SK-N-SH (cell line): Measurements from ENCODE around the gene LRMDA. TPM values are rescaled to one million over a fixed set of nuclear protein-coding genes. Genes with fewer than 3 reads are reported as not detected.

Source experiments
- CTCF ChIA-PET: fragments of 300-600, 350-600 bp; formaldehyde crosslinking; extraction: SDS; loops from one replicate; lab custom pipeline; 2021; lab: Yijun Ruan, JAX
- POLR2A ChIA-PET: fragments of 350-600 bp; sonication (Branson Sonifier 250); formaldehyde crosslinking; extraction: SDS; loops from one replicate; lab custom pipeline; 2020; ENCODE audit warnings: antibody characterized with exemption, inconsistent platforms; lab: Yijun Ruan, JAX
- DNase-seq: peaks from one replicate; pipeline ENCODE4 v3.0.0; 2012
- H2AFZ ChIP-seq: fragments of 200-600 bp; sonication (generic); 2 replicates; pipeline ENCODE4 v1.8.1; 2016; ENCODE audit warnings: antibody characterized with exemption, mild to moderate bottlenecking, low read depth
- H3F3A ChIP-seq: fragments of 200-600 bp; sonication (generic); replicated peaks from 2 replicates; pipeline ENCODE3; 2016; ENCODE audit warnings: antibody characterized with exemption, mild to moderate bottlenecking; ENCODE audit not compliant: insufficient read depth
- H3K27ac ChIP-seq, 2 experiments: fragments of 200-500 bp in 1 of 2; fragments of 200-600 bp in 1 of 2; sonication (Bioruptor generic) in 1 of 2; sonication (generic), shearing (Covaris generic) in 1 of 2; 2 replicates each; pipeline versions ENCODE4 v1.5.1 to v1.6.1; 2014 to 2016; ENCODE audit warnings: low read depth in 2 of 2, inconsistent platforms in 1 of 2, low read length in 1 of 2, mild to moderate bottlenecking in 1 of 2, mixed read lengths in 1 of 2
- H3K27me3 ChIP-seq: fragments of 200-600 bp; sonication (generic), shearing (Covaris generic); 2 replicates; pipeline ENCODE4 v1.6.1; 2016; ENCODE audit warnings: mixed run types; ENCODE audit not compliant: insufficient read depth
- H3K36me3 ChIP-seq, 2 experiments: fragments of 200-500 bp in 1 of 2; fragments of 200-600 bp in 1 of 2; sonication (Bioruptor generic) in 1 of 2; sonication (generic) in 1 of 2; replicated peaks in 1 of 2; 2 replicates each; pipeline versions ENCODE3 to v1.5.1; 2014 to 2016; ENCODE audit warnings: low read length in 1 of 2, mild to moderate bottlenecking in 1 of 2; ENCODE audit not compliant: insufficient read depth in 2 of 2, control insufficient read depth in 1 of 2
- H3K4me1 ChIP-seq, 2 experiments: fragments of 200-500 bp in 1 of 2; fragments of 200-600 bp in 1 of 2; sonication (Bioruptor generic) in 1 of 2; sonication (generic), shearing (Covaris generic) in 1 of 2; 2 replicates each; pipeline versions ENCODE4 v1.5.1 to v1.6.1; 2014 to 2016; ENCODE audit warnings: low read depth in 1 of 2, low read length in 1 of 2, mixed run types in 1 of 2; ENCODE audit not compliant: insufficient read depth in 2 of 2, control insufficient read depth in 1 of 2
- H3K4me2 ChIP-seq: fragments of 200-600 bp; sonication (generic), shearing (Covaris generic); 2 replicates; pipeline ENCODE4 v1.6.1; 2017; ENCODE audit warnings: mixed run types
- H3K4me3 ChIP-seq, 2 experiments: fragments of 200-500 bp in 1 of 2; fragments of 200-600 bp in 1 of 2; sonication (Bioruptor generic) in 1 of 2; sonication (generic), shearing (Covaris generic) in 1 of 2; 2 replicates each; pipeline versions ENCODE4 v1.5.1 to v1.8.1; 2014 to 2016; ENCODE audit warnings: low read depth in 2 of 2, inconsistent platforms in 1 of 2, low read length in 1 of 2, mild to moderate bottlenecking in 1 of 2, mixed read lengths in 1 of 2, moderate library complexity in 1 of 2
- H3K79me2 ChIP-seq: fragments of 200-600 bp; sonication (generic); 2 replicates; pipeline ENCODE4 v1.8.1; 2017; ENCODE audit warnings: mild to moderate bottlenecking; ENCODE audit not compliant: insufficient read depth
- H3K9ac ChIP-seq: fragments of 200-600 bp; sonication (generic); 2 replicates; pipeline ENCODE4 v1.6.1; 2017; ENCODE audit warnings: mixed run types
- H3K9me2 ChIP-seq: fragments of 200-600 bp; sonication (generic); 2 replicates; pipeline ENCODE4 v1.6.1; 2017; ENCODE audit warnings: mixed run types
- H3K9me3 ChIP-seq: fragments of 200-600 bp; sonication (generic); 2 replicates; pipeline ENCODE4 v1.6.1; 2017; ENCODE audit warnings: mixed run types, mild to moderate bottlenecking, moderate library complexity
- H4K20me1 ChIP-seq: fragments of 200-600 bp; sonication (generic); 2 replicates; pipeline ENCODE4 v1.6.1; 2017; ENCODE audit warnings: mild to moderate bottlenecking, mixed run types; ENCODE audit not compliant: insufficient read depth
- GABPA ChIP-seq: IDR thresholded peaks from 2 replicates; pipeline ENCODE4 v1.4.0; 2012; ENCODE audit warnings: low read depth, mild to moderate bottlenecking
- GATA2 ChIP-seq: sonication (generic); formaldehyde crosslinking; IDR thresholded peaks from 2 replicates; pipeline ENCODE4 v1.5.0; 2020; ENCODE audit warnings: mild to moderate bottlenecking, missing genetic modification reagents
- JUND ChIP-seq: IDR thresholded peaks from 2 replicates; pipeline ENCODE4 v1.4.0; 2012
- MAX ChIP-seq: IDR thresholded peaks from 2 replicates; pipeline ENCODE4 v1.4.0; 2012; ENCODE audit warnings: low read depth
- MEF2A ChIP-seq: IDR thresholded peaks from 2 replicates; pipeline ENCODE4 v1.4.0; 2012; ENCODE audit warnings: low read depth, borderline replicate concordance
- NFIC ChIP-seq: IDR thresholded peaks from 2 replicates; pipeline ENCODE4 v1.4.0; 2012; ENCODE audit warnings: borderline replicate concordance
- NRF1 ChIP-seq: IDR thresholded peaks from 2 replicates; pipeline ENCODE4 v1.6.1; 2012; ENCODE audit warnings: low read depth, mild to moderate bottlenecking, low read length
- RAD21 ChIP-seq: IDR thresholded peaks from 2 replicates; pipeline ENCODE4 v1.6.1; 2012; ENCODE audit warnings: mild to moderate bottlenecking, low read length
- RXRA ChIP-seq: IDR thresholded peaks from 2 replicates; pipeline ENCODE4 v1.4.0; 2012; ENCODE audit warnings: low read depth, mild to moderate bottlenecking, borderline replicate concordance
- TCF12 ChIP-seq: IDR thresholded peaks from 2 replicates; pipeline ENCODE4 v1.4.0; 2012
- TEAD4 ChIP-seq: IDR thresholded peaks from 2 replicates; pipeline ENCODE4 v1.4.0; 2012; ENCODE audit warnings: mild to moderate bottlenecking, borderline replicate concordance; ENCODE audit not compliant: insufficient read depth
- WGBS: methylation state at CpG from one replicate; pipeline ENCODE4 v1.1.6; 2017; ENCODE audit warnings: low lambda C conversion rate; 5-methylcytosine and 5-hydroxymethylcytosine counted together
- polyA plus RNA-seq, 3 experiments: library from polyadenylated mRNA; depleted of rRNA; stranded (reverse); fragments of >200 nt; gene quantifications; 2 replicates each; pipeline ENCODE4 v1.2.3, GENCODE V29; 2012
- TF ChIP-seq, protein P1 (sequence below): IDR thresholded peaks from 2 replicates; pipeline ENCODE4; 2012
- TF ChIP-seq, protein P2 (sequence below): fragments of 150-350 bp; IDR thresholded peaks from 2 replicates; pipeline ENCODE4 v1.6.1; 2016; ENCODE audit warnings: mild to moderate bottlenecking, low read depth, low read length

LRMDA gene
- polyA plus RNA-seq, 1 of the 3 experiments (the other 2 are of a cell fraction): 0.95 TPM

DNA sequence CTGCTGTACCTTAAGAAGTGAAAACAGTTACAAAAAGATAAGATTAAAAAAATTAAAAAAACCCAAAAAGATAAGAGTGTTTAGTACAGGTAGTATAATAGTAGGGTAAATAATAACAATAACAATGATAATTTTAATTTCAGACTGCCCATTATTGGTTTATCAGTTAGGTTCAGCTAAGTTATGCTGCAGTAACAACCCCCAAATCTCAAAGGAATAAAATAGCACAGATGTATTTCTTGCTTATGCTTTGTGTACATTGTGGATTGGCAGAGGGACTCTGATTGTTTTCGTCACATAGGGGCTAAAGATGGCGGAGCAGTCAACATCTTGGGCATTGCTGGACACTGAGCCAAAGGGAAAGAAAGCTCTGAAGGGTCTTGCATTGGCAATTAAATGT lies 264.6 kb downstream of the LRMDA start:
- Histone ChIP-seq H3K9me3 (no peaks in the 10 kb centered on the region), H3K27me3 (no peaks in the 10 kb centered on the region), H3K4me2 (no peak overlapping the region), H3K9ac (no peak overlapping the region), H4K20me1 (no peaks in the 10 kb centered on the region), H3K27ac (no peak overlapping the region), H3K9me2 (no peaks in the 10 kb centered on the region), H3K4me3 (no peak overlapping the region), H3K79me2 (no peaks in the 10 kb centered on the region), H2AFZ (no peak overlapping the region), H3F3A (no peaks in the 10 kb centered on the region), H3K4me1 (peaks cover 0 to 2% of the 10 kb centered on the region in 2 experiments; a peak in 2 of 4 replicates), H3K36me3 (no peaks in the 10 kb centered on the region)
- 44% methylated on average over 2 of the region's 2 CpGs for WGBS
- no peak for DNase-seq
- ChIA-PET POLR2A (no interaction called here), CTCF (interaction anchor here (0.6 kb wide), 1 partner anchor 469 kb away, joined by 3 read pairs; no protein-coding TSS in a partner anchor)
- TF ChIP-seq, protein P1, sequence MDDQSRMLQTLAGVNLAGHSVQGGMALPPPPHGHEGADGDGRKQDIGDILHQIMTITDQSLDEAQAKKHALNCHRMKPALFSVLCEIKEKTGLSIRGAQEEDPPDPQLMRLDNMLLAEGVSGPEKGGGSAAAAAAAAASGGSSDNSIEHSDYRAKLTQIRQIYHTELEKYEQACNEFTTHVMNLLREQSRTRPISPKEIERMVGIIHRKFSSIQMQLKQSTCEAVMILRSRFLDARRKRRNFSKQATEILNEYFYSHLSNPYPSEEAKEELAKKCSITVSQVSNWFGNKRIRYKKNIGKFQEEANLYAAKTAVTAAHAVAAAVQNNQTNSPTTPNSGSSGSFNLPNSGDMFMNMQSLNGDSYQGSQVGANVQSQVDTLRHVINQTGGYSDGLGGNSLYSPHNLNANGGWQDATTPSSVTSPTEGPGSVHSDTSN: no peak
- no peak for TF ChIP-seq TCF12
- TF ChIP-seq MAX: no peak
- TF ChIP-seq RXRA: no peak
- no peak for TF ChIP-seq GABPA
- no peak for TF ChIP-seq JUND
- TF ChIP-seq GATA2: no peak
- TF ChIP-seq NFIC: no peak
- TF ChIP-seq TEAD4: no peak
- TF ChIP-seq MEF2A: no peak
- no peak for TF ChIP-seq RAD21

DNA sequence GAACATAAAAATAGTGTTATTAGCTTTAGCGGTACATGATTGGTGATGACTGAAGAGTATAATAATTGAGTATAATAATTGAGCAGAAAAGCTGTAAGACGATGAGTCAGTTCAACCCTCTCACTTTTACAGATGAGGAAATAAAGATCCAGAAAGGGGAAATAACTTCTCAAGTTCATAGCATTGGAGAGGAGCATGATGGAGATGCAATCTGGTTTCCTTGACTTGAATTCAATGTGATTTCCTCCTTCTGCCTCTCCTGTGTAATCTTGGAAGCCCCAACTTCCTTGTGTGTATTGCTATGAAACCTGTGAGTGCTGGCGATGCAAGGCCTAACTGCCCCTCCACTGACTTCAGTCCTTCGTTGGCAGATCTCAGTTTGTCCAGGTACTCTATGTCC lies 265.1 kb downstream of the LRMDA start:
- no peaks in the 10 kb centered on the region for H3K9me2 ChIP-seq
- ChIA-PET CTCF (no interaction called here), POLR2A (no interaction called here)
- no peaks in the 10 kb centered on the region for H4K20me1 ChIP-seq
- H3K79me2 ChIP-seq: no peaks in the 10 kb centered on the region
- peaks cover 0 to 2% of the 10 kb centered on the region in 2 experiments; a peak in 2 of 4 replicates for H3K4me1 ChIP-seq
- no peak overlapping the region for H3K4me2 ChIP-seq
- H3K9me3 ChIP-seq: no peaks in the 10 kb centered on the region
- no peak for DNase-seq
- no peak overlapping the region for H2AFZ ChIP-seq
- no peaks in the 10 kb centered on the region for H3F3A ChIP-seq
- TF ChIP-seq GABPA: no peak
- TF ChIP-seq, protein P2, sequence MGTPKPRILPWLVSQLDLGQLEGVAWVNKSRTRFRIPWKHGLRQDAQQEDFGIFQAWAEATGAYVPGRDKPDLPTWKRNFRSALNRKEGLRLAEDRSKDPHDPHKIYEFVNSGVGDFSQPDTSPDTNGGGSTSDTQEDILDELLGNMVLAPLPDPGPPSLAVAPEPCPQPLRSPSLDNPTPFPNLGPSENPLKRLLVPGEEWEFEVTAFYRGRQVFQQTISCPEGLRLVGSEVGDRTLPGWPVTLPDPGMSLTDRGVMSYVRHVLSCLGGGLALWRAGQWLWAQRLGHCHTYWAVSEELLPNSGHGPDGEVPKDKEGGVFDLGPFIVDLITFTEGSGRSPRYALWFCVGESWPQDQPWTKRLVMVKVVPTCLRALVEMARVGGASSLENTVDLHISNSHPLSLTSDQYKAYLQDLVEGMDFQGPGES: no peak
- no peak for TF ChIP-seq NRF1
- no peak overlapping the region for H3K9ac ChIP-seq
- no peaks in the 10 kb centered on the region for H3K36me3 ChIP-seq
- no peaks in the 10 kb centered on the region for H3K27me3 ChIP-seq
- no peak overlapping the region for H3K4me3 ChIP-seq
- 76% methylated on average over 4 of the region's 4 CpGs for WGBS
- H3K27ac ChIP-seq: no peak overlapping the region
